NCI-H774 (cell line): Measurements from ENCODE around the gene RGS6.

Experiments
- DNase-seq: peaks from one replicate; lab custom pipeline; 2025; lab: John Stamatoyannopoulos, UW

Gene RGS6

GRCh38 chr14:72554994-72555608 is 622.9 kb downstream of the RGS6 start:
- no peak for DNase-seq

- no peak for DNase-seq
Observed at GRCh38 chr14:72555609-72556000, 623.4 kb downstream of the RGS6 start.

- no peak for DNase-seq
Observed at GRCh38 chr14:72557671-72558070, 625.4 kb downstream of the RGS6 start.

GRCh38 chr14:72558721-72559120 is 626.5 kb downstream of the RGS6 start:
- no peak for DNase-seq

- no peak for DNase-seq
Observed at GRCh38 chr14:72559202-72559601, 627.0 kb downstream of the RGS6 start.

- DNase-seq: no peak
Observed at GRCh38 chr14:72559669-72560255, 627.5 kb downstream of the RGS6 start.

GRCh38 chr14:72560331-72560730 is 628.1 kb downstream of the RGS6 start:
- DNase-seq: no peak

GRCh38 chr14:72560889-72561493 is 628.8 kb downstream of the RGS6 start:
- no peak for DNase-seq

- no peak for DNase-seq
Observed at GRCh38 chr14:72562300-72562699, 630.1 kb downstream of the RGS6 start.

- DNase-seq: no peak
Observed at GRCh38 chr14:72563676-72564075, 631.4 kb downstream of the RGS6 start.

GRCh38 chr14:72565149-72565559 is 632.9 kb downstream of the RGS6 start:
- DNase-seq: no peak

- no peak for DNase-seq
Observed at GRCh38 chr14:72565917-72566316, 633.7 kb downstream of the RGS6 start.

- no peak for DNase-seq
Observed at GRCh38 chr14:72567226-72567625, 635.0 kb downstream of the RGS6 start.

- DNase-seq: no peak
Observed at GRCh38 chr14:72568296-72568992, 636.2 kb downstream of the RGS6 start.

GRCh38 chr14:72573725-72574417 is 641.6 kb downstream of the RGS6 start:
- no peak for DNase-seq

- DNase-seq: no peak
Observed at GRCh38 chr14:72574715-72575114, 642.5 kb downstream of the RGS6 start.

GRCh38 chr14:72576258-72576657 is 644.0 kb downstream of the RGS6 start:
- DNase-seq: no peak

- no peak for DNase-seq
Observed at GRCh38 chr14:72577521-72577920, 645.3 kb downstream of the RGS6 start.

GRCh38 chr14:72578514-72578913 is 646.3 kb downstream of the RGS6 start:
- no peak for DNase-seq

GRCh38 chr14:72582582-72582981 is 650.4 kb downstream of the RGS6 start:
- DNase-seq: no peak

GRCh38 chr14:72583316-72584272 is 651.4 kb downstream of the RGS6 start:
- DNase-seq: no peak
